Measurements from ENCODE around the gene TMEM134. TPM values are rescaled to one million over a fixed set of nuclear protein-coding genes. Genes with fewer than 3 reads are reported as not detected.
"Not testable (repeated sequence)": the region's sequence is repeated elsewhere in the genome, so short reads cannot be mapped to it uniquely, and the experiment has no call there.

The TMEM134 gene
- total and polyA plus RNA-seq, 2 experiments from 2014 or later = 13.4 to 103 TPM

GRCh38 chr11:67484847-67485311 is 15.8 kb upstream of the TMEM134 start:
- no peak overlapping the region for H3K4me3 ChIP-seq
- WGBS, 2 experiments (ENCODE audit: low coverage in 1 of 2, low lambda C conversion rate in 2 of 2, missing lambda C conversion rate in 2 of 2) = 79 to 82% methylated on average over 7 to 11 of the region's 11 CpGs
- in situ Hi-C loops (cut with MboI) = no loop called here
- peaks cover 7% of the 10 kb centered on the region; the same call in 1 of the 2 replicates for H3K4me1 ChIP-seq (ENCODE audit: insufficient read depth)
- H3K27ac ChIP-seq = no peak overlapping the region
- no peaks in the 10 kb centered on the region for H3K9me2 ChIP-seq (ENCODE audit: insufficient read depth)
- TF ChIP-seq EZH2 (IDR thresholded peaks at IDR 0.05; ENCODE audit: insufficient read depth, poor library complexity, severe bottlenecking) = no peak
- TF ChIP-seq EZH2phosphoT487 (IDR thresholded peaks at IDR 0.05; ENCODE audit: insufficient read depth, low read depth) = no peak
- no peaks in the 10 kb centered on the region for H3K9me3 ChIP-seq (ENCODE audit: low read depth)
- H3F3A ChIP-seq (ENCODE audit: insufficient read depth) = no peaks in the 10 kb centered on the region
- no peaks in the 10 kb centered on the region for H3K36me3 ChIP-seq (ENCODE audit: low read depth)
- peaks cover 24% of the 10 kb centered on the region for H3K79me2 ChIP-seq (ENCODE audit: insufficient read depth)
- H3K27me3 ChIP-seq (replicated peaks; ENCODE audit: insufficient read depth) = no peaks in the 10 kb centered on the region
- DNase-seq = no peak
- H4K20me1 ChIP-seq (ENCODE audit: insufficient read depth) = no peaks in the 10 kb centered on the region
- no peak overlapping the region for H3K4me2 ChIP-seq (ENCODE audit: unreplicated experiment)
- no peak overlapping the region for H2AFZ ChIP-seq
- H3K9ac ChIP-seq = no peak overlapping the region

- Histone ChIP-seq H3F3A (ENCODE audit: insufficient read depth) (no peaks in the 10 kb centered on the region), H3K4me3 (peak overlapping the region; percentile 85), H3K9me2 (ENCODE audit: insufficient read depth) (no peaks in the 10 kb centered on the region), H3K9ac (no peak overlapping the region), H3K4me2 (ENCODE audit: unreplicated experiment) (peak overlapping the region; percentile 95), H3K27ac (no peak overlapping the region), H2AFZ (no peak overlapping the region), H3K79me2 (ENCODE audit: insufficient read depth) (peaks cover 24% of the 10 kb centered on the region), H3K27me3 (replicated peaks; ENCODE audit: insufficient read depth) (no peaks in the 10 kb centered on the region), H3K36me3 (ENCODE audit: low read depth) (no peaks in the 10 kb centered on the region), H3K9me3 (ENCODE audit: low read depth) (no peaks in the 10 kb centered on the region), H4K20me1 (ENCODE audit: insufficient read depth) (no peaks in the 10 kb centered on the region), H3K4me1 (ENCODE audit: insufficient read depth) (peaks cover 7% of the 10 kb centered on the region; the same call in 1 of the 2 replicates)
- no peak for DNase-seq
- in situ Hi-C loops (cut with MboI) = no loop called here
- 89% methylated on average over 16 of the region's 16 CpGs for WGBS, 2 experiments (ENCODE audit: low coverage in 1 of 2, low lambda C conversion rate in 2 of 2, missing lambda C conversion rate in 2 of 2)
- no peak for TF ChIP-seq EZH2 (IDR thresholded peaks at IDR 0.05; ENCODE audit: insufficient read depth, poor library complexity, severe bottlenecking)
These were observed 15.0 kb upstream of the TMEM134 start for GRCh38 chr11:67483831-67484665.

DNA sequence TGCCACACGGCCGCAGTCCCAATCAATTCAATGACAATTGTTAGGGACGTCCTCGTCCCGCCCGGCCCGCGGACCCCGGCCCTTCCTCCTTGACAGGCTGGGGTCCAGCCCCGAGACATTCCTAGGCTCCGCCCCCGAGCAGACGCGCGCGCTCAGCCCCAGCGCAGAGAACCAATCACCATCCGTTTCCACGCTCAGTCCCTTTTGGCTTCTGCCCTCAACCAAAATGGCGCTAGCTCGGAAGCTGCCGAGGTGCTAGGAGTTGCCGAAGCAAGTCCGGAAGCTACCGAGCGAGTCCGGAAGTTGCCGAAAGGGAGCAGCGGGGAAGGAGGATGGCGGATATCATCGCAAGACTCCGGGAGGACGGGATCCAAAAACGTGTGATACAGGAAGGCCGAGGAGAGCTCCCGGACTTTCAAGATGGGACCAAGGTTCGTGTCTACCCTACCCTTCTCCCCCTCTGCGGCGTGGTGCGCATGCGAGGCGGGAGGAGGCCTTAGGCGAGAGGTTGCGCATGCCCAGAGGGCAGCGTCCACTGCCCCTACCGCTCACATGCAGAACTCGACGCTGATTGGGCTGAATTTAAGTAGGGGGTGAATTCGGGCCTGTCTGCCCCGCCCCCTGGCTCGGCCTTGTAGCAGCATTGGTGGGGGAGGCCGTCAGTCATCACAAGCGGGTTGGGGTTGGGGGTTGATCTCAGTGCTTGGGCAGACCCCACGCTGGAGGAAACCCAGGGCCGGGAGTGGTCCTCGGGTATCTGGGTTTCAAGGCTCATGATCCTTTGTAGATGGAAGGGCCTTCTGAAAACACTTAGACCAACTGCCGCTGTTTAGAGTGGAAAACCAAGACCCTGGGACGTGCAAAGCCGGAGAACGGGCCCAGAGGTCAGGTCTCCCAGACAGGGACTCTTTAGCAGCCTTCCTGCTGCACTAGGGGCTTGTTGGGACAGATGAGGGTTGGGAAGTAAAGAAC is 14.1 kb upstream of the TMEM134 start, which contains the start of gene AIP:
Gene AIP (plus strand): TSS at position 200 of the 972 bp plus-strand sequence. CDS start 133 bp downstream, at position 333.
- Histone ChIP-seq H3K27ac (peak within 1 kb of the TSS; percentile 50), H3K9me2 (ENCODE audit: insufficient read depth) (no peaks in the 10 kb centered on the region), H3K36me3 (ENCODE audit: low read depth) (no peaks in the 10 kb centered on the region), H3K4me3 (peak within 1 kb of the TSS; percentile 85), H2AFZ (peak within 1 kb of the TSS; percentile 97), H3F3A (ENCODE audit: insufficient read depth) (no peaks in the 10 kb centered on the region), H3K9ac (peak within 1 kb of the TSS; percentile 86), H3K4me1 (ENCODE audit: insufficient read depth) (peaks cover 7% of the 10 kb centered on the region; the same call in 1 of the 2 replicates), H3K27me3 (replicated peaks; ENCODE audit: insufficient read depth) (no peaks in the 10 kb centered on the region), H3K9me3 (ENCODE audit: low read depth) (no peaks in the 10 kb centered on the region), H4K20me1 (ENCODE audit: insufficient read depth) (no peaks in the 10 kb centered on the region), H3K4me2 (ENCODE audit: unreplicated experiment) (peak within 1 kb of the TSS; percentile 95), H3K79me2 (ENCODE audit: insufficient read depth) (peaks cover 24% of the 10 kb centered on the region)
- in situ Hi-C loops (cut with MboI) = no loop called here
- peak; percentile 99 for DNase-seq
- TF ChIP-seq EZH2 (IDR thresholded peaks at IDR 0.05; ENCODE audit: insufficient read depth, poor library complexity, severe bottlenecking) = no peak
- no peak for TF ChIP-seq EZH2phosphoT487 (IDR thresholded peaks at IDR 0.05; ENCODE audit: insufficient read depth, low read depth)
- WGBS, 2 experiments (ENCODE audit: low coverage in 1 of 2, low lambda C conversion rate in 2 of 2, missing lambda C conversion rate in 2 of 2) = 10 to 11% methylated on average over 57 to 60 of the region's 60 CpGs

DNA sequence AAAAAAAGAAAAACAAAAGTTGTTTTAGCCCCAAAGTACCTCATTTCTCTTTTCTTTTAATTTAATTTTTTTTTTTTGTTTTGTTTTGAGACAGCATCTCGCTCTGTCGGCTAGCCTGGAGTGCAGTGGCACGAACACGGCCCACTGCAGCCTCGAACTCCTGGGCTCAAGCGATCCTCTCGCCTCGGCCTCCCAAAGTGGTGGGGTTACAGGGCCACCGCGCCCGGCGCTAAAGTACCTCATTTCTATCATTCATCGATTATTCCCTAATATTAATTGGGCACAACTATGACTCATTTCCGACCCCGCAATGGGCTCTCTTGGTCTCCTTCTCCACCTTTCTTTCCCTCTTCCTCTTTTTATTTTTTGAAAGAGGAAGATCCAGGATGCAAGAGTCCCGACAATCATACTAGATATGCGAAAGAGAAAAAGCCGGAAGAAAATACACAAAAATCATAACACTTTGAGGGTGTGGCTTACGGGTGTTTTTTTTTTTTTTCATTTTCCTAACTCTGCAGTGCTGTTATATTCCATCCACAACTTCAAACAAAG is 13.3 kb upstream of the TMEM134 start:
- Histone ChIP-seq H4K20me1 (ENCODE audit: insufficient read depth) (no peaks in the 10 kb centered on the region), H3K4me2 (ENCODE audit: unreplicated experiment) (peak overlapping the region; percentile 95), H3K4me3 (peak overlapping the region; percentile 85), H3K27me3 (replicated peaks; ENCODE audit: insufficient read depth) (no peaks in the 10 kb centered on the region), H3K9me2 (ENCODE audit: insufficient read depth) (no peaks in the 10 kb centered on the region), H3K36me3 (ENCODE audit: low read depth) (no peaks in the 10 kb centered on the region), H3K79me2 (ENCODE audit: insufficient read depth) (peaks cover 24% of the 10 kb centered on the region), H3F3A (ENCODE audit: insufficient read depth) (no peaks in the 10 kb centered on the region), H3K9ac (peak overlapping the region; percentile 86), H3K4me1 (ENCODE audit: insufficient read depth) (peaks cover 7% of the 10 kb centered on the region; the same call in 1 of the 2 replicates), H3K27ac (peak overlapping the region; percentile 50), H3K9me3 (ENCODE audit: low read depth) (no peaks in the 10 kb centered on the region), H2AFZ (peak overlapping the region; percentile 97)
- DNase-seq = no peak
- 25% methylated on average over 19 of the region's 19 CpGs for WGBS, 2 experiments (ENCODE audit: low coverage in 1 of 2, low lambda C conversion rate in 2 of 2, missing lambda C conversion rate in 2 of 2)
- TF ChIP-seq EZH2phosphoT487 (IDR thresholded peaks at IDR 0.05; ENCODE audit: insufficient read depth, low read depth) = no peak
- in situ Hi-C loops (cut with MboI) = no loop called here

DNA sequence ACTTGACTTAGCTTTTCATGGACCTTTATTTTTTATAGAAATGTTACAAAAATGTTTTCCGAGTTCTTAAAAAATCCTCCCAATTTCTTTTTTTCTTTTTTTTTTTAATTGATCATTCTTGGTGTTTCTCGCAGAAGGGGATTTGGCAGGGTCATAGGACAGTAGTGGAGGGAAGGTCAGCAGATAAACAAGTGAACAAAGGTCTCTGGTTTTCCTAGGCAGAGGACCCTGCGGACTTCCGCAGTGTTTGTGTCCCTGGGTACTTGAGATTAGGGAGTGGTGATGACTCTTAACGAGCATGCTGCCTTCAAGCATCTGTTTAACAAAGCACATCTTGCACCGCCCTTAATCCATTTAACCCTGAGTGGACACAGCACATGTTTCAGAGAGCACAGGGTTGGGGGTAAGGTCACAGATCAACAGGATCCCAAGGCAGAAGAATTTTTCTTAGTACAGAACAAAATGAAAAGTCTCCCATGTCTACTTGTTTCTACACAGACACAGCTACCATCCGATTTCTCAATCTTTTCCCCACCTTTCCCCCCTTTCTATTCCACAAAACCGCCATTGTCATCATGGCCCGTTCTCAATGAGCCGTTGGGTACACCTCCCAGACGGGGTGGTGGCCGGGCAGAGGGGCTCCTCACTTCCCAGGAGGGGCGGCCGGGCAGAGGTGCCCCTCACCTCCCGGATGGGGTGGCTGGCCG is 8.4 kb upstream of the TMEM134 start:
- H3K79me2 ChIP-seq (ENCODE audit: insufficient read depth); H3F3A ChIP-seq (ENCODE audit: insufficient read depth); H3K9me2 ChIP-seq (ENCODE audit: insufficient read depth); H3K4me2 ChIP-seq (ENCODE audit: unreplicated experiment); H3K36me3 ChIP-seq (ENCODE audit: low read depth); in situ Hi-C loops (cut with MboI); DNase-seq; H3K4me1 ChIP-seq (ENCODE audit: insufficient read depth); H3K27ac ChIP-seq; H3K27me3 ChIP-seq (replicated peaks; ENCODE audit: insufficient read depth); H3K4me3 ChIP-seq; H4K20me1 ChIP-seq (ENCODE audit: insufficient read depth); H3K9me3 ChIP-seq (ENCODE audit: low read depth); H3K9ac ChIP-seq; H2AFZ ChIP-seq: not testable (repeated sequence)
- 67 to 76% methylated on average over 14 of the region's 16 CpGs for WGBS, 2 experiments (ENCODE audit: low coverage in 1 of 2, low lambda C conversion rate in 2 of 2, missing lambda C conversion rate in 2 of 2)

GRCh38 chr11:67476692-67477091 is 7.6 kb upstream of the TMEM134 start:
- H3K4me3 ChIP-seq; H4K20me1 ChIP-seq (ENCODE audit: insufficient read depth); H3K9me2 ChIP-seq (ENCODE audit: insufficient read depth); H2AFZ ChIP-seq; H3K9me3 ChIP-seq (ENCODE audit: low read depth); H3K4me2 ChIP-seq (ENCODE audit: unreplicated experiment); H3F3A ChIP-seq (ENCODE audit: insufficient read depth); H3K27me3 ChIP-seq (replicated peaks; ENCODE audit: insufficient read depth); H3K36me3 ChIP-seq (ENCODE audit: low read depth); H3K27ac ChIP-seq; DNase-seq; H3K9ac ChIP-seq; in situ Hi-C loops (cut with MboI); H3K79me2 ChIP-seq (ENCODE audit: insufficient read depth); H3K4me1 ChIP-seq (ENCODE audit: insufficient read depth): not testable (repeated sequence)
- 70 to 75% methylated on average over 10 of the region's 10 CpGs for WGBS, 2 experiments (ENCODE audit: low coverage in 1 of 2, low lambda C conversion rate in 2 of 2, missing lambda C conversion rate in 2 of 2)

Data from GM23248 (cell line).